ENCODE measurements around the gene SPACA4. TPM values are rescaled to one million over a fixed set of nuclear protein-coding genes. Genes with fewer than 3 reads are reported as not detected.

Gene SPACA4
- total and polyA plus RNA-seq, 4 experiments from 2014 or later: not detected

GRCh38 chr19:48596679-48597465 is 9.7 kb upstream of the SPACA4 start:
- DNase-seq: peak; percentile 50 to 76 (median 71)
- Mint-ChIP-seq H3K4me3 (peak overlapping the region; percentile 68 to 86 (median 80)), H3K36me3 (no peaks in the 10 kb centered on the region), H3K4me1 (peaks cover 5 to 30% (median 13%) of the 10 kb centered on the region in 4 donors), H3K27ac (peak overlapping the region; percentile 88 to 93 (median 92)), H3K9me3 (no peaks in the 10 kb centered on the region), H3K27me3 (peaks cover 0 to 3% of the 10 kb centered on the region in 2 donors)
- Histone ChIP-seq H3K9me3 (ENCODE audit: control insufficient read depth in 1 of 2, low read length in 2 of 2) (no peaks in the 10 kb centered on the region), H3K36me3 (ENCODE audit: insufficient read depth, low read length) (no peaks in the 10 kb centered on the region), H3K27ac (ENCODE audit: low read depth, low read length) (peak overlapping the region; percentile 54), H3K4me3 (ENCODE audit: low read length in 2 of 2) (peak overlapping the region; percentile 5 to 51), H3K27me3 (ENCODE audit: insufficient read depth, low read length) (no peaks in the 10 kb centered on the region), H3K4me1 (ENCODE audit: insufficient read depth, low read length) (peaks cover 22% of the 10 kb centered on the region)
- ChIA-PET POLR2A (ENCODE audit: partially characterized antibody) (interaction anchor here (0.5 to 1.4 kb wide), 3 partner anchors 22 to 268 kb away, joined by 3 to 4 read pairs (median 3); partner anchors contain the start of genes RPL18 and SPHK2), CTCF (ENCODE audit: partially characterized antibody) (interaction anchor here (1.3 kb wide), 2 partner anchors 12 kb away, joined by 3 read pairs; no protein-coding TSS in a partner anchor)
- intact Hi-C loops (cut with micrococcal nuclease): no loop called here

GRCh38 chr19:48598996-48599700 is 7.4 kb upstream of the SPACA4 start:
- Mint-ChIP-seq H3K27ac (peak overlapping the region in 2 of 7 donors; percentile 62 to 66), H3K36me3 (no peaks in the 10 kb centered on the region), H3K4me3 (peak overlapping the region in 1 of 8 donors; percentile 23), H3K9me3 (no peaks in the 10 kb centered on the region), H3K27me3 (peaks cover 0 to 3% of the 10 kb centered on the region in 2 donors), H3K4me1 (peaks cover 2 to 23% (median 6%) of the 10 kb centered on the region in 4 donors)
- H3K4me1 ChIP-seq (ENCODE audit: insufficient read depth, low read length): peaks cover 16% of the 10 kb centered on the region
- H3K27ac ChIP-seq (ENCODE audit: low read depth, low read length): no peak overlapping the region
- CTCF ChIA-PET (ENCODE audit: partially characterized antibody): interaction anchor here (1.6 kb wide), 1 partner anchor 9 kb away, joined by 5 read pairs; no protein-coding TSS in a partner anchor
- no peaks in the 10 kb centered on the region for H3K27me3 ChIP-seq (ENCODE audit: insufficient read depth, low read length)
- intact Hi-C loops (cut with micrococcal nuclease): no loop called here
- POLR2A ChIA-PET (ENCODE audit: partially characterized antibody): no interaction called here
- no peaks in the 10 kb centered on the region for H3K36me3 ChIP-seq (ENCODE audit: insufficient read depth, low read length)
- H3K4me3 ChIP-seq (ENCODE audit: low read length in 2 of 2): no peak overlapping the region
- H3K9me3 ChIP-seq (ENCODE audit: control insufficient read depth in 1 of 2, low read length in 2 of 2): no peaks in the 10 kb centered on the region
- DNase-seq: no peak

GRCh38 chr19:48600679-48601417 is 5.7 kb upstream of the SPACA4 start:
- no peak for DNase-seq
- peaks cover 0 to 15% (median 1%) of the 10 kb centered on the region in 4 donors for H3K4me1 Mint-ChIP-seq
- no peak overlapping the region for H3K27ac Mint-ChIP-seq
- no peaks in the 10 kb centered on the region for H3K27me3 ChIP-seq (ENCODE audit: insufficient read depth, low read length)
- no peaks in the 10 kb centered on the region for H3K36me3 Mint-ChIP-seq
- no peaks in the 10 kb centered on the region for H3K9me3 ChIP-seq (ENCODE audit: control insufficient read depth in 1 of 2, low read length in 2 of 2)
- peaks cover 16% of the 10 kb centered on the region for H3K4me1 ChIP-seq (ENCODE audit: insufficient read depth, low read length)
- H3K4me3 ChIP-seq (ENCODE audit: low read length in 2 of 2): no peak overlapping the region
- no peak overlapping the region for H3K27ac ChIP-seq (ENCODE audit: low read depth, low read length)
- no peaks in the 10 kb centered on the region for H3K36me3 ChIP-seq (ENCODE audit: insufficient read depth, low read length)
- H3K9me3 Mint-ChIP-seq: no peaks in the 10 kb centered on the region
- ChIA-PET POLR2A (ENCODE audit: partially characterized antibody) (no interaction called here), CTCF (ENCODE audit: partially characterized antibody) (interaction anchor here (1.0 to 1.6 kb wide), 2 partner anchors 8 to 90 kb away, joined by 3 to 5 read pairs; no protein-coding TSS in a partner anchor)
- peaks cover 0 to 3% of the 10 kb centered on the region in 2 donors for H3K27me3 Mint-ChIP-seq
- intact Hi-C loops (cut with micrococcal nuclease): no loop called here
- no peak overlapping the region for H3K4me3 Mint-ChIP-seq

GRCh38 chr19:48603001-48603400 is 3.5 kb upstream of the SPACA4 start:
- ChIA-PET CTCF (ENCODE audit: partially characterized antibody) (interaction anchor here (2.0 kb wide), 1 partner anchor 14 kb away, joined by 9 read pairs; no protein-coding TSS in a partner anchor), POLR2A (ENCODE audit: partially characterized antibody) (no interaction called here)
- Mint-ChIP-seq H3K4me1 (peaks cover 0 to 2% (median 0%) of the 10 kb centered on the region in 4 donors), H3K27me3 (peaks cover 0 to 3% of the 10 kb centered on the region in 2 donors), H3K4me3 (no peak overlapping the region), H3K36me3 (no peaks in the 10 kb centered on the region), H3K9me3 (no peaks in the 10 kb centered on the region), H3K27ac (no peak overlapping the region)
- H3K4me3 ChIP-seq (ENCODE audit: low read length in 2 of 2): no peak overlapping the region
- peaks cover under 1% of the 10 kb centered on the region for H3K4me1 ChIP-seq (ENCODE audit: insufficient read depth, low read length)
- no peak for DNase-seq
- H3K27me3 ChIP-seq (ENCODE audit: insufficient read depth, low read length): no peaks in the 10 kb centered on the region
- no peaks in the 10 kb centered on the region for H3K9me3 ChIP-seq (ENCODE audit: control insufficient read depth in 1 of 2, low read length in 2 of 2)
- H3K27ac ChIP-seq (ENCODE audit: low read depth, low read length): no peak overlapping the region
- intact Hi-C loops (cut with micrococcal nuclease): no loop called here
- no peaks in the 10 kb centered on the region for H3K36me3 ChIP-seq (ENCODE audit: insufficient read depth, low read length)

- Histone ChIP-seq H3K36me3 (ENCODE audit: insufficient read depth, low read length) (no peaks in the 10 kb centered on the region), H3K27ac (ENCODE audit: low read depth, low read length) (no peak overlapping the region), H3K4me1 (ENCODE audit: insufficient read depth, low read length) (no peaks in the 10 kb centered on the region), H3K27me3 (ENCODE audit: insufficient read depth, low read length) (no peaks in the 10 kb centered on the region), H3K9me3 (ENCODE audit: control insufficient read depth in 1 of 2, low read length in 2 of 2) (no peaks in the 10 kb centered on the region), H3K4me3 (ENCODE audit: low read length in 2 of 2) (no peak overlapping the region)
- Mint-ChIP-seq H3K27ac (no peak overlapping the region), H3K4me1 (peaks cover 0 to 2% (median under 1%) of the 10 kb centered on the region in 4 donors), H3K9me3 (no peaks in the 10 kb centered on the region), H3K27me3 (peaks cover 0 to 3% of the 10 kb centered on the region in 2 donors), H3K4me3 (no peak overlapping the region), H3K36me3 (no peaks in the 10 kb centered on the region)
- ChIA-PET CTCF (ENCODE audit: partially characterized antibody) (no interaction called here), POLR2A (ENCODE audit: partially characterized antibody) (no interaction called here)
- intact Hi-C loops (cut with micrococcal nuclease): no loop called here
- DNase-seq: no peak
Observed at GRCh38 chr19:48603449-48603848, 3.1 kb upstream of the SPACA4 start.

GRCh38 chr19:48603850-48604249 is 2.7 kb upstream of the SPACA4 start:
- DNase-seq: no peak
- POLR2A ChIA-PET (ENCODE audit: partially characterized antibody): interaction anchor here (1.4 kb wide), 1 partner anchor 15 kb away, joined by 3 read pairs; the partner anchor contains the start of genes RPL18 and SPHK2
- no peak overlapping the region for H3K27ac ChIP-seq (ENCODE audit: low read depth, low read length)
- no peaks in the 10 kb centered on the region for H3K27me3 ChIP-seq (ENCODE audit: insufficient read depth, low read length)
- intact Hi-C loops (cut with micrococcal nuclease): no loop called here
- no peaks in the 10 kb centered on the region for H3K36me3 ChIP-seq (ENCODE audit: insufficient read depth, low read length)
- H3K4me1 ChIP-seq (ENCODE audit: insufficient read depth, low read length): no peaks in the 10 kb centered on the region
- H3K9me3 ChIP-seq (ENCODE audit: control insufficient read depth in 1 of 2, low read length in 2 of 2): no peaks in the 10 kb centered on the region
- H3K36me3 Mint-ChIP-seq: no peaks in the 10 kb centered on the region
- H3K9me3 Mint-ChIP-seq: no peaks in the 10 kb centered on the region
- no peaks in the 10 kb centered on the region for H3K27me3 Mint-ChIP-seq
- no peak overlapping the region for H3K4me3 Mint-ChIP-seq
- no peak overlapping the region for H3K4me3 ChIP-seq (ENCODE audit: low read length in 2 of 2)
- CTCF ChIA-PET (ENCODE audit: partially characterized antibody): no interaction called here
- no peak overlapping the region for H3K27ac Mint-ChIP-seq
- H3K4me1 Mint-ChIP-seq: peaks cover 1 to 4% (median 3%) of the 10 kb centered on the region in 4 donors

All from CD4-positive, alpha-beta memory T cell (primary cell).